ENCODE data around the gene RTP5.

GRCh38 chr2:241894681-241895426 is 25.3 kb downstream of the RTP5 start:
- no peak for TF ChIP-seq CTCF (conservative IDR thresholded peaks at IDR 0.05; ENCODE audit: low read depth, low read length)
- TF ChIP-seq EZH2 (IDR thresholded peaks at IDR 0.05; ENCODE audit: borderline replicate concordance, low read depth, low read length, poor library complexity, severe bottlenecking) = no peak
